Mucosa of gallbladder (tissue), 1 donor: ENCODE results near the gene DNAJC19. TPM values are rescaled to one million over a fixed set of nuclear protein-coding genes. Genes with fewer than 3 reads are reported as not detected.
"Not testable (repeated sequence)": the region's sequence is repeated elsewhere in the genome, so short reads cannot be mapped to it uniquely, and the experiment has no call there.

Source experiments
- DNase-seq: peaks from one replicate; pipeline ENCODE4 v3.0.0-alpha.2; 2020; ENCODE audit warnings: low spot score
- total RNA-seq: library from RNA; stranded (reverse); gene quantifications from one replicate; pipeline ENCODE4 v1.2.1, GENCODE V29; 2021
- donor health status: DM: no; HTN: no; CAD: no.

The DNAJC19 gene
- 43.0 TPM for total RNA-seq

- DNase-seq, result peak; percentile 95
Measured at GRCh38 chr3:180989291-180990163, at the start of gene DNAJC19. DNAJC19 (minus strand) TSS chr3:180989736; CDS start chr3:180989602, 134 bp downstream.

DNA sequence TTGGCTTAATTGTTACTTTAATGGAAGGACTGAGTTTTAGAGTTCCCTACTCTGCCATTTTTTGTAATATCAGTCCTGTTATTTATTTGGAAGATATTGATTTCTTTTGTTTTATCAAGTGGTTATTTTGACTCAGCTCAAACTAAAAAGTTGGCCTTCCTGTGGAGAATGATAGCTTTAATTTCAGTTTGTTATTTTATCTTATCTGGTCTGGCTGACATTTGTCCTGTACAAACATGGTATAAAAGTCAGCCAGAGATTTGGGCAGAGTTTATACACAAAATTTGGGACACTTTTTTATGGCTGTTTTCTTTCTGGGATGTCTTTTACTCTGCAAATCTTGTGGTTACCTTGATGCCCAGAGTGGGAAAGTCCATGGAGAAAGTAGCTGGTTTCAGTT, 41.4 kb upstream of the DNAJC19 start:
- DNase-seq, result no peak

DNA sequence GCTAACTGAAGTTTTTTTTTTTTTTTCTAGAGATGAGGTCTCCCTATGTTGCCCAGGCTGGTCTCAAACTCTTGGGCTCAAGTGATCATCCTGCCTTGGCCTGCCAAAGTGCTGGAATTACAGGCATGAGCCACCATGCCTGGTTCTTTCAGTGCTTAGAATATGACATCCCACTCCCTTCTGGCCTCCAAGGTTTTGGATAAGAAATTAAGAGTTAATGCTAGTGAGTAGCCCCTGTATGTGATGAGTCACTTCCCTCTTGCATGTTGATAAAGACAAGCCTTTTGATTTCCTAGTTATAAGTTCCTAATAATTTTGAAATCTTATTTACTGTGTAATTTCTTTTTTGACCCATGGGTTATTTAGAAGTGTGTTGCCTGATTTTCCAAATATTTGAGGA, 35.7 kb upstream of the DNAJC19 start:
- no peak for DNase-seq

- no peak for DNase-seq
Measured at GRCh38 chr3:181017690-181018089, 28.2 kb upstream of the DNAJC19 start.

GRCh38 chr3:181009225-181009624, 19.7 kb upstream of the DNAJC19 start:
- no peak for DNase-seq

DNA sequence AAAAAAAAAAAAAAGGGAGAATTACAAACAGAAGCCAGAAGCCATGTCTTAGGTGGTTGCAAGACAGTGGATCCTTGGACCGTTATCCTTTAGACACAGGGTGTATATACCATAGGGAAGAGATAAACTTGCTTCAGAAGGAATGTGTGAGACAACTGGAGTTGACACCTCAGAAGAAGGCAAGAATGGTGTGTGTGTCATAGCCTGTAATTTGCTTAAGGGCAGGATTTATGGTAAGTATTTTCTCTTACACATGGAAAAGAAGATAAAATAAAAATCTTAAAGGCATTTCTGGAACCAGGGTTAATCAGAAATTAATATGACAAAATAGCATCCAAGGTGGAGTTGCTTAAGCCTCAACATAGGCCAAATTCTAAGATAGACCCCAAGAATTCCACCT, 19.3 kb upstream of the DNAJC19 start:
- no peak for DNase-seq

GRCh38 chr3:181007262-181007661, 17.7 kb upstream of the DNAJC19 start:
- no peak for DNase-seq

DNA sequence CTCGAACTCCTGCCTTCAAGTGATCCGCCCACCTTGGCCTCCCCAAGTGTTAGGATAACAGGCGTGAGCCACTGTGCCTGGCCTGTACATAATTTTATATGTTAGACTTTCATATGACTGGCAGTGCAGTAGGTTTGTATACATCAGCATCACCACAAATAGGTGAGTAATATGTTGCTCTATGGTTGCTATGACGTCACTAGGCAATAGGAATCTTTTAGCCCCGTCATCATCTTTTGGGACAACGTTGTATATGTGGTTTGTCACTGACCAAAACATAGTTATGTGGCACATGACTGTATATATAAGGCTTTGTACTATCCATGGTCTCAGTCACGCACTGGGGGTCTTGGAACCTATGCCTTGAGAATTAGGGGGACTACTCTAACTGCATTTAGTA, 17.0 kb upstream of the DNAJC19 start:
- DNase-seq, result no peak

DNA sequence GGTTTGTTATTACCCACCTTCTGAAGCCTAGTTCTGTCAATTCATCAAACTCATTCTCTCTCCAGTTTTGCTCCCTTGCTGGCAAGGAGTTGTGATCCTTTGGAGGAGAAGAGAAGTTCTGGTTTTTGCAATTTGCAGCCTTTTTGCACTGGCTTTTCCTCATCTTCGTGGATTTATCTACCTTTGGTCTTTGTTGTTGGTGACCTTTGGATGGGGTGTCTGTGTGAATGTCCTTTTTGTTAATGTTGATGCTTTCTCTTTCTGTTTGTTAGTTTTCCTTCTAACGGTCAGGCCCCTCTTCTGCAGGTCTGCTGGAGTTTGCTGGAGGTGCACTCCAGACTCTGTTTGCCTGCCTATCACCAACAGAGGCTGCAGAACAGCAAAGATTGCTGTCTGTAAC, 13.9 kb upstream of the DNAJC19 start:
- DNase-seq, result not testable (repeated sequence)

- DNase-seq, result not testable (repeated sequence)
Measured at GRCh38 chr3:181002331-181002730, 12.8 kb upstream of the DNAJC19 start.

DNA sequence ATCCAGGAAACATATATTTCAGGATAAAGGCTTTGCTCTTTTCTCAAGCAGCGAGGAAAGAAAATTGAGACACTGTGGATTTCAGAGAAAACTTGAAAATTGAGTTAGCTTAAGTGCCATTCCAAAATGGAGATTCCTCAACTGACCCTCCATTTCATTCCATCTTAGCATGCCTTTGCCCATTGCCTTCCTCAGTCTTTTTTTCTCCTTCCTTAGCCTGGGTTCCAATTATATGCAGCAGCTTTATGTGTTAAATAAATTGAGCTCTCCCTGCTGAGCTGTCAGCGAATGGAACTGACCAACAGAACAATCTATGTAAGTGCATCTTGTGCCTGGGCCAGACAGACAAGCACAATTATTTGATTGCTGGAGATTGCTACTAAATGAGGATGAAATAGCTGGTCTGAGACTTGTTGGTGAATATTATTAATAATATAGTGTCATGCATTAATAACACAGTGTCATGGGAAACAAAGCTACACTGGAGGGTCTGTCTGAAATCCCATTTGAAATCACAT, 6.9 kb upstream of the DNAJC19 start:
- no peak for DNase-seq

GRCh38 chr3:180990505-180990904, 969 bp upstream of the DNAJC19 start:
- DNase-seq, result no peak

DNA sequence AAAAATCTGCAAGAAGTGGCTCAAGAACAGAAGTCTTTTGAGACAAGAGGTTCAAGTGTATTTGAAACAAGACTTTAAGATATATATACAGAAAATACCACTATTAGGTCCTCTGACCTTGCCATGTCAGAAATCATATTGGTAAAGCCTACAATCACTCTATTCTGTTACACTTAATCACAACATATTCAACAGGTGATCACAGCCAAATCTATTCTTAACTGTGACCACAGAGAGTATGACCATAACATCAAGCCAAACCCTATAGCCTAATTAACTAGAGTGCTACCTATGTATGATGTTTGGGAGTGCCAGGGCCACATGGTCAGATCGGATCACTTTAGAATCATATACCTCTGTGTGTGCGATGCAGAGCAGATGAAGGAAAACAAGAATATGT, 2.2 kb downstream of the DNAJC19 start:
- no peak for DNase-seq

DNA sequence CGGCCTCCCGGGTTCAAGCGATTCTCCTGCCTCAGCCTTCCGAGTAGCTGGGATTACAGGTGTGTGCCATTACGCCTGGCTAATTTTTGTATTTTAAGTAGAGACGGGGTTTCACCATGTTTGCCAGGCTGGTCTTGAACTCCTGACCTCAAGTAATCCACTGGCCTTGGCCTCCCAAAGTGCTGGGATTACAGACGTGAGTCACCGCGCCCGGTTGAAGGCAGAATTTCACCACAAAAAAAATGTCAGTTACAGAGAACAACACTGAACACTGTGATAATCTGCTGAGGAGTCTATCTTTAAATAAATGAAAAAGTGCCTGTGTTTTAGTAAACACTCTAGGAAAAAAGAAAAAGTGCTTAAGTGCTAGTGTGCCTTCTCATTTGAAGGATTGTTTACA, 3.2 kb downstream of the DNAJC19 start:
- DNase-seq, result not testable (repeated sequence)

GRCh38 chr3:180983136-180983535, 6.4 kb downstream of the DNAJC19 start:
- no peak for DNase-seq

DNA sequence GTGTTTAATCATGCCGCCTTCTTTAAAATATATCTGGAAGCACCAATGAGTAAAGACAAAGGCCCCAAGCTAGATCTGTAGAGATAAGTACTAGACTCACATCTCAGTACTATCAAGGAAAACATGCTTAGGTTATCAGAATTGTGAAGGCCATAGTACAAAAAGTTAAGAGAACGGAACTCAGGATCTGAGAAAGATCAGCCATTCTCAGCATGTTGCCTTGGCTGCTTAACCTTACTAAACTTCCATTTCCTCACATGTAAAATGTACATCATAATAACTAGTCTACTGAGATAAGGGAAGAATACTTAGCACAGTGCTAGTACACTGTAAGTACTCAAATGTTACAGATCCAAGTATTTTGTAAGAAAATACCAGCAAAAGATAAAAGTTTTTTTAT, 7.6 kb downstream of the DNAJC19 start:
- no peak for DNase-seq

GRCh38 chr3:180980611-180981010, 8.9 kb downstream of the DNAJC19 start:
- DNase-seq, result no peak

GRCh38 chr3:180979961-180980360, 9.6 kb downstream of the DNAJC19 start:
- no peak for DNase-seq

DNA sequence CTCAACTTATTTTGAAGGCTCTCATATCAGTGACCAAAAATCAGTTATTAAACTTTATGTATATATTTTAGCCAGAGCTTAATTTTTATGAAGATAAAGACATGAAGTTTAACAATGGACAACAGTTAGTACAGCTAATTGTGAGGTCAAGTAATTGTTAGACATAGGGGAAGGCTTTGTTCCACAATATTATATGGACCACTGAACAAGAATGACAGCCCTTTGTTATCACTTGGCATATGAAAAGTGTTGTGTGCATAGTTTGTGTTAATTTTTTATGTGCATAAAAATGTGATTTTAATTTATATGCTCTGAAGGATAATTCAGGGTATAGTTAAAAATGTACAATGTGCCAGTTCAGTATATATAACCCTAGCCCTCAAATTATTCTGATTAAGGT, 12.0 kb downstream of the DNAJC19 start:
- DNase-seq, result no peak

- DNase-seq, result no peak
Measured at GRCh38 chr3:180974286-180974685, 15.2 kb downstream of the DNAJC19 start.

GRCh38 chr3:180973543-180973942, 16.0 kb downstream of the DNAJC19 start:
- no peak for DNase-seq

GRCh38 chr3:180970931-180971330, 18.6 kb downstream of the DNAJC19 start:
- no peak for DNase-seq

- no peak for DNase-seq
Measured at GRCh38 chr3:180962530-180962929, 27.0 kb downstream of the DNAJC19 start.

DNA sequence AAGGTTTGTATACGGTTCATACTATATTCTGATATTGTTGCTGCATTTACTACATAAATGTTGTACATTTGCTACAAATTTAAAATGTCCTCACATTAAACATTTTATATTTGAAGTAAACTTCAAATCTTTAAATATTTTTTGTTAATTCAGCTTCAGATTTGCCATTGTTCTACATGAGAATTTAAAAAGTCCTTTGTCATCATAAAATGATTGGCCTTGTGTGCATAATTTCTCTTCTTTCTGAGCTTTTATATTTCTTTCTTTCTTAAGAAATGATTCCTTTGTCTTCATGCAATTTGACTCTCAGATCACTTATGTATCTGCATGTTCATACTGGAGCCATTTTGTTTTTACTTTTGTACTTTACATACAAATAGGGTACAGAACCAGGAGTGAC, 28.0 kb downstream of the DNAJC19 start:
- no peak for DNase-seq
